Activated naive CD8-positive, alpha-beta T cell treated with anti-CD3 and anti-CD28 coated beads, Interleukin-2, amount 50 U/mL, for 16 hours (primary cell): ENCODE data around the gene GOLGA1.
A peak's percentile ranks its signal among the peaks of the same experiment; 100 is the strongest.
"Not testable (repeated sequence)": the region's sequence is repeated elsewhere in the genome, so short reads cannot be mapped to it uniquely, and the experiment has no call there.

Experiments used
- DNase-seq: peaks from one replicate; pipeline ENCODE4 v3.0.0-alpha.2; 2020; ENCODE audit warnings: low read depth, low spot score

The GOLGA1 gene, protein sequence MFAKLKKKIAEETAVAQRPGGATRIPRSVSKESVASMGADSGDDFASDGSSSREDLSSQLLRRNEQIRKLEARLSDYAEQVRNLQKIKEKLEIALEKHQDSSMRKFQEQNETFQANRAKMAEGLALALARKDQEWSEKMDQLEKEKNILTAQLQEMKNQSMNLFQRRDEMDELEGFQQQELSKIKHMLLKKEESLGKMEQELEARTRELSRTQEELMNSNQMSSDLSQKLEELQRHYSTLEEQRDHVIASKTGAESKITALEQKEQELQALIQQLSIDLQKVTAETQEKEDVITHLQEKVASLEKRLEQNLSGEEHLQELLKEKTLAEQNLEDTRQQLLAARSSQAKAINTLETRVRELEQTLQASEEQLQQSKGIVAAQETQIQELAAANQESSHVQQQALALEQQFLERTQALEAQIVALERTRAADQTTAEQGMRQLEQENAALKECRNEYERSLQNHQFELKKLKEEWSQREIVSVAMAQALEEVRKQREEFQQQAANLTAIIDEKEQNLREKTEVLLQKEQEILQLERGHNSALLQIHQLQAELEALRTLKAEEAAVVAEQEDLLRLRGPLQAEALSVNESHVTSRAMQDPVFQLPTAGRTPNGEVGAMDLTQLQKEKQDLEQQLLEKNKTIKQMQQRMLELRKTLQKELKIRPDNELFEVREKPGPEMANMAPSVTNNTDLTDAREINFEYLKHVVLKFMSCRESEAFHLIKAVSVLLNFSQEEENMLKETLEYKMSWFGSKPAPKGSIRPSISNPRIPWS

DNA sequence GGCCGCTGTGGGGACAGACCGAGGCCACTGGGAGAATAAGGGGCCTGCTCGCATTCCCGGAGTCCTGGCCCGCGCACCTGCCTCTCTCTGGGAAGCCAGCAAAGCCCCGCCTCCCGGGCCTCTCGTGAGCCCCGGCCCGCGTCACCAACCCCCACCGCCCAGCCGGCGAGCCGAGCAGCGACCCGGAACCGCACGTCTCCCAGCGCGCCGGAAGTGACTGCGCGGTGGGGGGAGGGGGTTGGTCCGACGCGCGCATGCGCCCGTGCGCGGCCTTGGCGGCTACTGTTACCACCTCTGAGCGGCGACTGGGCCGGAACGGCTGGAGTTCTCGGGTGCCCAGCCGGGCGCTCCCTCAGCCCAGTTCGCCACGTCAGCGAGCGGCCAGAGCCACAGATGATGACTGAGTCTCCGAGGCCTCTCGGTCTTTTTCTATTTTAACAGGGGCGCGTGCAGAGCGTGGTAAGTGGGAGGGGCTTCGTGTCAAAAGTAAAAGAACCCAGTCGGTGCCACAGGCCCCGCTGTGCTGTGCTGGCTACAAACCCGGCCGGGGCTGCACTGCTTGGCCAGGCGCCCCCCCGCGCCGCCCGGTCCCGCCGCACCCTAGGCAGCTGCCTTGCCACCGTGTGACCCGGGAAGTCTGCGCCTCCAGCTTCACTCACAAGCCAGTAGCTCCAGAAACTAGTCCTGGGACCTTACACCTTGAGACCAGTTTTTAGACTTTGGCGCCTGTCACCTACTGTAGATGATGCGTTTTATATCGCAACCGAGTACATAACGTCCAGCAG is at the start of gene GOLGA1:
GOLGA1 (minus strand) TSS at position 190 of the 785 bp plus-strand sequence. CDS start 2,372 bp downstream, outside the sequence.
- peak; percentile 82 for DNase-seq

- DNase-seq = no peak
Observed at GRCh38 chr9:124983698-124984097, 42.8 kb upstream of the GOLGA1 start.

- DNase-seq = no peak
Observed at GRCh38 chr9:124980431-124980830, 39.5 kb upstream of the GOLGA1 start.

DNA sequence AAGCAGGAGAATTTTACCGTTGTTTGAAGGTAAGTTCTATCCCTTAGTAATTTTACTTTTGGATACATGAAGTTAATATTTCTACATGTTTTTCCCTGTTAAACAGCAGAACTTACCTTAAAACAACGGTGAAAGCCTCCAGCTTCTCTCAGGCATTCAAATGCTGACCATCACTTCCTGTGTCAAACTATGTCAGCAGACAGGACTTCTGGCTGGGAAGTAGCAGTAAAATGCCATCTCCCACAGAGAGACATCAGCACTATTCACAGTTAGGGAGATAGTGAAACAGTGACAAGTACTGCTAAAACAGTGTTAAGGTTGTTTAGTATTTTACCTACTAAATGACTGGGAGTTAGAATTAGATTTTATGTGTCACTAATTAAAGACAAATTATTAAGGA is 34.2 kb upstream of the GOLGA1 start:
- no peak for DNase-seq

- DNase-seq = no peak
Observed at GRCh38 chr9:124973807-124974206, 32.9 kb upstream of the GOLGA1 start.

- DNase-seq = no peak
Observed at GRCh38 chr9:124972241-124972770, 31.4 kb upstream of the GOLGA1 start.

GRCh38 chr9:124969401-124969800 is 28.5 kb upstream of the GOLGA1 start:
- DNase-seq = no peak

- no peak for DNase-seq
Observed at GRCh38 chr9:124968238-124968637, 27.4 kb upstream of the GOLGA1 start.

GRCh38 chr9:124965775-124966568 is 25.1 kb upstream of the GOLGA1 start:
- DNase-seq = not testable (repeated sequence)

DNA sequence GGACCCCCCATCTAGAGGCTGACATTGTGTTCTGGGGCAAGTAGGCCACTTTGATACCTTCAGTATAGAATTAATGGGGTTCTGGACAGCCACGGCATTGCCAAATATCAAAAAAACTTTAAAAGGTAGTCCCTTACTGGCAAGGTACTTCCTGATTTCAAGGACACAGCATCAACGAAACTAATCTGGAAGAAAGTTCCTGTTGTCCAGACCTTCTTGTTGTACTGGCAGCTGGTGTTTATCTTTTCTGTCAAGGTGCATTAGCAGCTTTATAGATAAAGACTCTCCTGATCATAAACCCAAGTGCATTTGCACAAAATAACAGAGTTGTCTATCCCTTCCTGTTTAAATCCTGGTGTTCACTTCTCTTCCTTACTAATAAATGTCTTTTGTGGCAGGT is 23.7 kb upstream of the GOLGA1 start:
- DNase-seq = no peak

GRCh38 chr9:124964056-124964455 is 23.2 kb upstream of the GOLGA1 start:
- DNase-seq = no peak

GRCh38 chr9:124960409-124960752 is 19.5 kb upstream of the GOLGA1 start:
- no peak for DNase-seq

- not testable (repeated sequence) for DNase-seq
Observed at GRCh38 chr9:124959671-124960408, 19.0 kb upstream of the GOLGA1 start.

DNA sequence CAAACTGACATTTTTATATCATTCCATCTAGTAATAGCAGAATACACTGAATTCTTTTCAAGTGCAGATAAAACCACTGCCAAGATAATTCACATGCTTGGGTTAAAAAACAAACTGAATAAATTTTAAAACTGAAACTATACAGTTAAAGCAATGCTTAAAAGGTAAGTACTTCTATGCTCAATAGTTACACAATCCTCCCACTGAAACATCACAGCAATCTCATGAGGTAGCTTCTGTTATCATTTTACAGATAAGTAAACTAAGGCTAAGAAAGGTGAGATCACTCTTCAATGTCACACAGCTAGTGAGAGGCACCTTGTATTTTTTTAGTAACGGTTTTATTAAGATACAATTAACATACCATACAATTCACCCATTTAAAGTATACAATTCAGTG is 13.4 kb upstream of the GOLGA1 start:
- DNase-seq = no peak

GRCh38 chr9:124950050-124950718 is 9.3 kb upstream of the GOLGA1 start:
- no peak for DNase-seq

GRCh38 chr9:124949387-124949786 is 8.5 kb upstream of the GOLGA1 start:
- no peak for DNase-seq

GRCh38 chr9:124947727-124948391 is 7.0 kb upstream of the GOLGA1 start:
- no peak for DNase-seq

- DNase-seq = no peak
Observed at GRCh38 chr9:124946167-124946566, 5.3 kb upstream of the GOLGA1 start.
